ENCODE results near the gene GPC6.

DNA sequence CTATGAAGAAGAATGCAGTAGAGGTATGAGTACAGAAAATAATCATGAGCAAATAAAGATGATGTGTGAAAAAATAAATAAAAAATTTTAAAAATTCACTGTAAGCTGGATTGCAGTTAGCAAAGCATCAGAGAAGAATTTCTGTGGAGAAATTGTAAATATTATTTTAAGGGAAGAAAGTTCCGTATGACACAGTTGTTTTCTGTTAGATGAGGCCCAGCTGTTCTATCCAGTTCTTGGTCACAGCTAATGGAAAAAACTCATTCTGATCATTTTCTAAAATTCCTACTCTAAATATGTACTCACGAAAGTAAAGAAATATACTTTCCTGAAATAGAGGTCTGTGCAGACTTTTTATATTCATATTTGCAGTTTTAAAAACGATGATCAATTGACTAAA lies 674.1 kb downstream of the GPC6 start:
- TF ChIP-seq SUZ12 (IDR thresholded peaks at IDR 0.05) (no peak), BHLHE40 (IDR thresholded peaks at IDR 0.05; ENCODE audit: borderline replicate concordance) (no peak), FOXK2 (IDR thresholded peaks at IDR 0.05) (no peak), ZNF384 (IDR thresholded peaks at IDR 0.05) (no peak), SP1 (IDR thresholded peaks at IDR 0.05) (no peak), TARDBP (IDR thresholded peaks at IDR 0.05) (no peak), HDGF (IDR thresholded peaks at IDR 0.05; ENCODE audit: borderline replicate concordance) (no peak), ARNT (IDR thresholded peaks at IDR 0.05) (no peak)
